OCI-LY1 (cell line): ENCODE results near the gene DOK6.

ENCODE experiments used
- CTCF ChIP-seq: fragments of 200-600 bp; sonication (generic), shearing (Covaris generic); IDR thresholded peaks from 2 replicates; pipeline ENCODE4 v1.5.1; 2017; ENCODE audit warnings: mild to moderate bottlenecking, antibody characterized with exemption, low read length, moderate library complexity, mixed read lengths
- EZH2 ChIP-seq: fragments of 200-600 bp; sonication (generic), shearing (Covaris generic); IDR thresholded peaks from 2 replicates; pipeline ENCODE4 v1.8.0; 2017; ENCODE audit warnings: borderline replicate concordance, mixed run types, mild to moderate bottlenecking, antibody characterized with exemption, low read length, moderate library complexity, mixed read lengths

- TF ChIP-seq CTCF = no peak
- no peak for TF ChIP-seq EZH2
These were observed 237.4 kb downstream of the DOK6 start for GRCh38 chr18:69638056-69638455.
